PC-3 (cell line): ENCODE measurements around the gene SIT1. TPM values are rescaled to one million over a fixed set of nuclear protein-coding genes. Genes with fewer than 3 reads are reported as not detected.
"Not testable (repeated sequence)": the region's sequence is repeated elsewhere in the genome, so short reads cannot be mapped to it uniquely, and the experiment has no call there.

Source experiments
- ATAC-seq: fragments of 200-7000 bp; cut with Tn5 transposase; 2 replicates; pipeline ENCODE4 v1.9.1; 2020; ENCODE audit warnings: mild to moderate bottlenecking, moderate library complexity
- BruUV-seq: library from RNA; stranded (reverse); fragments of 400-500 nt; replicated peaks from 2 replicates; lab custom pipeline; 2021; lab: Mats Ljungman, UMichigan
- CTCF ChIA-PET: fragments of 300-600 bp; sonication (Branson Sonifier 250); formaldehyde crosslinking; loops from one replicate; lab custom pipeline; 2022; ENCODE audit warnings: antibody characterized with exemption; lab: Charles Lee
- POLR2A ChIA-PET: fragments of 300-600 bp; sonication (Branson Sonifier 250); formaldehyde crosslinking; loops from one replicate; lab custom pipeline; 2022; ENCODE audit warnings: antibody characterized with exemption; ENCODE audit not compliant: unreplicated experiment; lab: Charles Lee
- DNase-seq: peaks from one replicate; pipeline ENCODE4 v3.0.0-alpha.2; 2015
- H2AFZ ChIP-seq: fragments of 300-600 bp; sonication (generic); 2 replicates; pipeline ENCODE4 v1.6.0; 2016; ENCODE audit warnings: antibody characterized with exemption, low read length
- H3F3A ChIP-seq: fragments of 300-600 bp; sonication (generic); one replicate; pipeline ENCODE4 v1.6.0; 2017; ENCODE audit warnings: antibody characterized with exemption, low read length, control low read depth, mild to moderate bottlenecking; ENCODE audit not compliant: unreplicated experiment
- H3K27ac ChIP-seq: fragments of 300-600 bp; sonication (generic); 2 replicates; pipeline ENCODE4 v1.5.1; 2016; ENCODE audit warnings: mild to moderate bottlenecking, low read length
- H3K27me3 ChIP-seq: fragments of 300-600 bp; sonication (generic); 2 replicates; pipeline ENCODE4 v1.6.1; 2016; ENCODE audit warnings: low read length, mixed read lengths
- H3K36me3 ChIP-seq: fragments of 300-600 bp; sonication (generic); 2 replicates; pipeline ENCODE4 v1.6.1; 2016; ENCODE audit warnings: low read depth, mixed run types, low read length, mixed read lengths
- H3K4me1 ChIP-seq: fragments of 300-600 bp; sonication (generic); 2 replicates; pipeline ENCODE4 v1.5.1; 2016; ENCODE audit warnings: low read length; ENCODE audit not compliant: insufficient read depth
- H3K4me2 ChIP-seq: fragments of 300-600 bp; sonication (generic); 2 replicates; pipeline ENCODE4 v1.6.0; 2016; ENCODE audit warnings: low read length
- H3K4me3 ChIP-seq: fragments of 300-600 bp; sonication (generic); 2 replicates; pipeline ENCODE4 v1.5.1; 2016; ENCODE audit warnings: mild to moderate bottlenecking, low read length, mixed read lengths
- H3K79me2 ChIP-seq: fragments of 300-600 bp; sonication (generic); 2 replicates; pipeline ENCODE4 v1.6.1; 2017; ENCODE audit warnings: low read length, mixed read lengths
- H3K9ac ChIP-seq: fragments of 300-600 bp; sonication (generic); 2 replicates; pipeline ENCODE4 v1.6.0; 2016; ENCODE audit warnings: mild to moderate bottlenecking, low read length
- H3K9me2 ChIP-seq: fragments of 300-600 bp; sonication (generic); replicated peaks from 2 replicates; pipeline ENCODE4 v1.6.1; 2016; ENCODE audit warnings: mixed run types, low read length, mixed read lengths
- H3K9me3 ChIP-seq: fragments of 300-600 bp; sonication (generic); 2 replicates; pipeline ENCODE4 v1.6.1; 2016; ENCODE audit warnings: low read length, mixed read lengths
- H4K20me1 ChIP-seq: fragments of 300-600 bp; sonication (generic); 2 replicates; pipeline ENCODE4 v1.6.1; 2016; ENCODE audit warnings: low read length, mixed read lengths
- CTCF ChIP-seq: fragments of 300-600 bp; sonication (generic); conservative IDR thresholded peaks from 2 replicates; pipeline ENCODE4 v1.5.1; 2017; ENCODE audit warnings: antibody characterized with exemption, low read depth, mild to moderate bottlenecking, low read length
- EZH2 ChIP-seq: fragments of 300-600 bp; sonication (generic); IDR thresholded peaks from one replicate; pipeline ENCODE4 v1.6.1; 2017; ENCODE audit warnings: antibody characterized with exemption, mild to moderate bottlenecking, low read length; ENCODE audit not compliant: unreplicated experiment
- EZH2phosphoT487 ChIP-seq: fragments of 300-600 bp; sonication (generic); IDR thresholded peaks from 2 replicates; pipeline ENCODE4 v1.6.1; 2018; ENCODE audit warnings: mild to moderate bottlenecking, antibody characterized with exemption, low read length, borderline replicate concordance
- intact Hi-C: fragments of 100-400 bp; cut with micrococcal nuclease; formaldehyde crosslinking; loops from 2 replicates; pipeline ENCODE4 v1.9.0; 2023
- total RNA-seq: library from RNA; depleted of rRNA; stranded (reverse); fragments of >200 nt; gene quantifications from 2 replicates; pipeline ENCODE4 v1.2.3, GENCODE V29; 2014

The SIT1 gene
- total RNA-seq, 1 experiment from 2014 or later, result not detected

- Histone ChIP-seq H2AFZ (no peak overlapping the region), H3K4me1 (no peaks in the 10 kb centered on the region), H3K9me2 (no peaks in the 10 kb centered on the region), H3F3A (no peaks in the 10 kb centered on the region), H3K36me3 (no peaks in the 10 kb centered on the region), H3K79me2 (no peaks in the 10 kb centered on the region), H3K4me3 (no peak overlapping the region), H3K4me2 (no peak overlapping the region), H3K9me3 (no peaks in the 10 kb centered on the region), H4K20me1 (no peaks in the 10 kb centered on the region), H3K9ac (no peak overlapping the region), H3K27me3 (no peaks in the 10 kb centered on the region), H3K27ac (no peak overlapping the region)
- no peak for ATAC-seq
- intact Hi-C loops, result no loop called here
- TF ChIP-seq EZH2 (no peak), CTCF (no peak), EZH2phosphoT487 (no peak)
- no peak for DNase-seq
- no TSS peak for BruUV-seq
- ChIA-PET POLR2A (no interaction called here), CTCF (no interaction called here)
Observed at GRCh38 chr9:35612843-35613242, 37.9 kb downstream of the SIT1 start.

- H3K36me3 ChIP-seq, intact Hi-C loops, H3K4me1 ChIP-seq, H3K9me3 ChIP-seq, DNase-seq, H3F3A ChIP-seq, H4K20me1 ChIP-seq, H2AFZ ChIP-seq, POLR2A ChIA-PET, H3K9ac ChIP-seq, CTCF ChIA-PET, ATAC-seq, H3K79me2 ChIP-seq, H3K27ac ChIP-seq, H3K4me2 ChIP-seq, BruUV-seq, H3K27me3 ChIP-seq, H3K4me3 ChIP-seq, H3K9me2 ChIP-seq: not testable (repeated sequence)
Observed at GRCh38 chr9:35612066-35612465, 38.7 kb downstream of the SIT1 start.

GRCh38 chr9:35611230-35611797 is 39.4 kb downstream of the SIT1 start:
- intact Hi-C loops, result no loop called here
- Histone ChIP-seq H3K4me1 (peaks cover 8% of the 10 kb centered on the region; the same call in 1 of the 2 replicates), H3K36me3 (no peaks in the 10 kb centered on the region; the same call in 1 of the 2 replicates), H3K27me3 (no peaks in the 10 kb centered on the region), H3K79me2 (peaks cover 7% of the 10 kb centered on the region), H4K20me1 (no peaks in the 10 kb centered on the region), H3K4me2 (no peak overlapping the region), H3F3A (no peaks in the 10 kb centered on the region), H3K27ac (no peak overlapping the region), H3K9ac (no peak overlapping the region), H3K4me3 (no peak overlapping the region), H3K9me3 (no peaks in the 10 kb centered on the region), H3K9me2 (no peaks in the 10 kb centered on the region), H2AFZ (no peak overlapping the region)
- ChIA-PET CTCF (no interaction called here), POLR2A (no interaction called here)
- DNase-seq (peak; percentile 47), ATAC-seq (peak; percentile 58)
- TF ChIP-seq CTCF (peak; percentile 58), EZH2 (no peak)
- BruUV-seq, result no TSS peak
